ENCODE results near the gene NRG2.

- no peak for TF ChIP-seq EZH2 (IDR thresholded peaks at IDR 0.05; ENCODE audit: insufficient read depth, poor library complexity, severe bottlenecking)
- TF ChIP-seq EZH2phosphoT487 (IDR thresholded peaks at IDR 0.05; ENCODE audit: insufficient read depth, low read depth), result no peak
Observed at GRCh38 chr5:140083650-140084049, 40.6 kb upstream of the NRG2 start.
